Activated CD4-positive, alpha-beta T cell treated with anti-CD3 and anti-CD28 coated beads, Interleukin-2, amount 10 ng/mL, durations not matched to agents 24 days and 14 days (primary cell): ENCODE data around the gene NFASC. TPM values are rescaled to one million over a fixed set of nuclear protein-coding genes. Genes with fewer than 3 reads are reported as not detected.

Experiments used
- DNase-seq: peaks from one replicate; pipeline ENCODE4 v3.0.0; 2022
- H3K27ac Mint-ChIP-seq: one replicate; pipeline ENCODE4 v1.8.0; 2022; ENCODE audit warnings: mild to moderate bottlenecking, mixed read lengths
- H3K27me3 Mint-ChIP-seq: one replicate; pipeline ENCODE4 v1.8.0; 2022; ENCODE audit warnings: mixed read lengths
- H3K36me3 Mint-ChIP-seq: one replicate; pipeline ENCODE4 v1.8.0; 2022; ENCODE audit warnings: low read depth, mild to moderate bottlenecking, mixed read lengths
- H3K4me1 Mint-ChIP-seq: one replicate; pipeline ENCODE4 v1.8.0; 2021; ENCODE audit warnings: mixed read lengths
- H3K4me3 Mint-ChIP-seq: one replicate; pipeline ENCODE4 v1.8.0; 2022; ENCODE audit warnings: mild to moderate bottlenecking, moderate library complexity, mixed read lengths
- H3K9me3 Mint-ChIP-seq: one replicate; pipeline ENCODE4 v1.8.0; 2021; ENCODE audit warnings: mixed read lengths
- intact Hi-C: fragments of 100-400 bp; cut with micrococcal nuclease; formaldehyde crosslinking; loops from one replicate; pipeline ENCODE4 v1.15.1; 2023
- total RNA-seq: library from RNA; stranded (reverse); gene quantifications from 2 replicates; pipeline ENCODE4 v1.2.3, GENCODE V29; 2022

The NFASC gene
- total RNA-seq, 1 donor from 2014 or later: 0.21 TPM

DNA sequence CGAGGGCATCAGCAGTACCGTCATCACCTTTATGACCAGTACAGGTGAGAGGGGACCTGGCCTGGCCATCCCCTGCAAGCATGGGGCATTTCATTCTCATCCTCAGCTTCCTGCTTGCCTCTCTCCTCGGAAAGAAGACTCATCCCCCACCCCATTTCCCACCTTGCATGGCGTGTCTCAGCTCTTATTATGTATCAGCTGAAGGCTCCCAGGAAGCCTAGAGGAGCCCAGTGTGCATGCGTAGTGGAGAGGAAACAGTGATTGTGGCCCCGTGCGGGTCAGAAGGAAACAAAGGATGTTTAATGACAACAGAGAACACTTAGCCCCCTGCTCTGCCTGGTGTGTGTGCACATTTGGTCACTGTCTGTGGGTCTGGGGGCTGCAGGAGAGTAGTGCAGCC is 132.0 kb downstream of the NFASC start:
- H3K36me3 Mint-ChIP-seq: no peaks in the 10 kb centered on the region
- no peak overlapping the region for H3K4me3 Mint-ChIP-seq
- H3K4me1 Mint-ChIP-seq: no peaks in the 10 kb centered on the region
- no peak for DNase-seq
- no peak overlapping the region for H3K27ac Mint-ChIP-seq
- intact Hi-C loops: no loop called here
- H3K9me3 Mint-ChIP-seq: no peaks in the 10 kb centered on the region
- H3K27me3 Mint-ChIP-seq: peaks cover 2% of the 10 kb centered on the region

DNA sequence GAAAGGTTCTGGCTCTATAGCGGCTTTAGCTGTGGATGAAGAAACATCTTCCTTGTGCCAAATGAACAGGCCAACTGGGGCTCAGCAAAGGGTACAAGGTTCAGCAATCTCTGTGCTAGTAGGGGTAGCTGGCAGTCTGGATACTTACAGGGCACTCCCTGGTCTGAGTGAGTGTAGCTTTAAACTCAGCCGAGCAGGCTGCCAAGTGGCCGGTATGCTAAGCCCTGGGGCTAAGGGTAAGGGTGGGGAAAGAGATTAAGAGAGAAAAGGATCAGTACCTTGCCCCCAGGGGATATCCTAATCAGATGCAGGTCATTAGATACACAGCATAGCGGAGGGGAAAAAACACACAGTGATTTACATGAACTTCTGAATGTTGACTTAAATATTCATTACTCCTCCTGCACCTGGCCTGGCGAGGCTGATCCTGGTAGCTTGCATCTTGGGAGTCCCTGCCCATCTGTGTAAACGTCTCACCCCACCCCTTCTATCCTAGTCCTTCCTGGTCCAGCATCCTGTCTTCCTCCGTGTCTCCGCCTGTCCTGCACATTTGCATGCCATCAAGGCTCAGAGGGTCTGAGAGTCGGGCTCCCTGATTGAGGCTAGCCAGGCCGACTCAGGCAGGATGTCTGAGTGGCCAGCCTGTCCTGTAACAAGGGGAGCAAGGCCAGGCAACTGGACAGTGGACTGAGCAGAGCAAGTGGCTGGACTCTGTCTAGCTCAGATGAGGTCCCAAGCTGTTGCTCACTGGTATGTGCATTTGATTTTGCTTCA is 132.9 kb downstream of the NFASC start:
- intact Hi-C loops: no loop called here
- no peak overlapping the region for H3K4me3 Mint-ChIP-seq
- no peaks in the 10 kb centered on the region for H3K9me3 Mint-ChIP-seq
- peaks cover 2% of the 10 kb centered on the region for H3K27me3 Mint-ChIP-seq
- DNase-seq: no peak
- H3K27ac Mint-ChIP-seq: no peak overlapping the region
- H3K4me1 Mint-ChIP-seq: no peaks in the 10 kb centered on the region
- no peaks in the 10 kb centered on the region for H3K36me3 Mint-ChIP-seq

DNA sequence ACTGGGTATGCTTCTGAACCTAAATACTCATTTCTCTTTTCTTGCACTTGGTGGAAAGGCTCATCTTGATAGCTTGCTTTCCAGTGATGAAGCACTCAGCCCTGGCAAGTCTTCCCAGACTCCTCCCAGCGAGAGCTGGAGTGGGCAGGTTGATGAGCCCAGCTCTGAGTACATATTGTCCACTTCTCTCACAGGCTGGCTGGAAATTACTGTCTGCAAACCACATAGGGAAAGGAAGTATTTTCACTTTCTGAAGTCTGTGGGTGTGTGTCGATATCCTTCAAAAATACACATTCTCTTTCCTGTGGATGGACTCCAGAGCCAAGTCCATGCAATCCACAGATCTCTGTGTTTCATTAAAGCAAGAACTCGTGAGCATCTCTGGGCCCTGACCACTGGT is 133.7 kb downstream of the NFASC start:
- intact Hi-C loops: no loop called here
- H3K9me3 Mint-ChIP-seq: no peaks in the 10 kb centered on the region
- H3K4me1 Mint-ChIP-seq: no peaks in the 10 kb centered on the region
- no peak overlapping the region for H3K4me3 Mint-ChIP-seq
- H3K36me3 Mint-ChIP-seq: no peaks in the 10 kb centered on the region
- H3K27ac Mint-ChIP-seq: no peak overlapping the region
- no peak for DNase-seq
- H3K27me3 Mint-ChIP-seq: no peaks in the 10 kb centered on the region

DNA sequence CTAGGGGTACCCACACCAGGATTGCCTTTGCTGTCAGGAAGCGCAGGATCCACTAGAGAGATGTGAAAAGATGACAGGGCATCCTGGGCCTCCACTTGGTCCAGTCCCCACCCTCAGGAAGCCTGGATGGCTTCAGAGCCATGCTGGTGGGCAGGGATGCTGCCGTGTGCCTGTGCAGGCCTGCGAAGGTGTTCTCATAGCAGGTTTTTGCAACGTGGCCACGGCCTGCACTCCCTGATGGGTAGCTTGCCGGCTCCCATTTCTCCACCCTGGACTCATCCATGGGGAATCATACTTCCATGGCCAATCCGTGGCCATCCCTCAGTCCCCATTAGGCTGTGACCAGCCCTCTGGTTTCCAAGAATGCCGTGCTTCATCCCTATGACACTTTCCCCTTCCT is 138.2 kb downstream of the NFASC start:
- Mint-ChIP-seq H3K27ac (no peak overlapping the region), H3K27me3 (peaks cover 2% of the 10 kb centered on the region)
- intact Hi-C loops: no loop called here

DNA sequence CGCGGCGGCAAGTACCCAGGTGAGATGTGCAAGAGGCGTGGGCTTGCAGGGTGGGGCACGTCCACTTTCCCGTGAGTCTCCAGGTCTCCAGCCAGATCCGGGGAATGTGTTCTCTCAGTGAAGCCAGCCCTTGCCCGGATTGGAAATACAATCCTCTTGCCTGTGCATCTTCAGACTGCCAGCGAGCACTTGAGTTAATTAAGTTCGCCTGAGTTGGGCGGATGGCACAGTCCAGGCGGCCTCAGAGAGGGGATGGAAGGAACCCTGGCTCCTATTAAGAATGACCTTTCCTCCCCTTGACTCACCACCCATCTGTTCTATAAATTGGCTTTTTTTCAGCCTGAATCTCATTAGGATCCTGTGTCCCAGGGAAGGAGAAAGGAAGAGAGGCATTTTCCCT is 139.0 kb downstream of the NFASC start:
- Mint-ChIP-seq H3K36me3 (no peaks in the 10 kb centered on the region), H3K27ac (no peak overlapping the region), H3K27me3 (peaks cover 2% of the 10 kb centered on the region), H3K4me3 (no peak overlapping the region), H3K4me1 (no peaks in the 10 kb centered on the region), H3K9me3 (no peaks in the 10 kb centered on the region)
- no peak for DNase-seq
- intact Hi-C loops: no loop called here

More for the DNA sequence above, 138.2 kb downstream of the NFASC start:
- H3K4me1 Mint-ChIP-seq: no peaks in the 10 kb centered on the region
- H3K36me3 Mint-ChIP-seq: no peaks in the 10 kb centered on the region
- H3K9me3 Mint-ChIP-seq: no peaks in the 10 kb centered on the region
- DNase-seq: no peak
- no peak overlapping the region for H3K4me3 Mint-ChIP-seq

DNA sequence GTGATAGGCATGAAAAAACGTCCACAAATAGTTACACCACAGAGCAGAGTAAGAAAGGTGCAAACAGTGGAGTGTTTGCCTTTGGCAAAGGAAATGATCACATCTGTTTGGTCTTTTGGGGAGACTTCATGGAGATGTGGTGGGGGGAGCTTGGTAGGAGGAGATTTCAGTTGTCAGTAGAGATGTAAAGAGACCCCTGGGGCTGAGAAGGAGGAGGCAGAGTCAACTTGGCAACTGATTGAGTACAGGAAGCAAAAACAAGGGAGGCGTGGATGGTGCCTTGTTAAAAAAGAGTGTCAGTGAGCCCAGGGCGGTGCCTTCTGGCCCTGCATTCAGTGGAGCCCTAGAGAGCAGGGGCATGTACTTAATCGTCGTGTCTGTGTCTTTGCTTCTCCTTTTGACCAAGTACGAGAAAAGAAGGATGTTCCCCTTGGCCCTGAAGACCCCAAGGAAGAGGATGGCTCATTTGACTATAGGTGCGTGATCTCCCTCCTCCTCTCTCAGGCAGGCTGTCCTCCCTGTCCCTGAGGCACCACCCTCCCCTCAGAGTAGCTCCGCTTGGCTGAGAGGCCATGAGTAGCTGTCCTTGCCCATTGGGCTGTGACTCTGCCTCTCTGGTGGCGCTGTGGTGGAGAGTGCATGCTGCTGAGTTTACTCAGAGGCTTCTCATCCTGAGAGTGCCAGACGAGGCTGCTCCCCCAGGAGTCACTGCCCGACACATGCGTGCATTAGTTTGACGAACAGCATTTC is 141.9 kb downstream of the NFASC start:
- no peak for DNase-seq
- intact Hi-C loops: no loop called here
- Mint-ChIP-seq H3K27me3 (peaks cover 4% of the 10 kb centered on the region), H3K27ac (no peak overlapping the region), H3K4me1 (no peaks in the 10 kb centered on the region), H3K9me3 (no peaks in the 10 kb centered on the region), H3K36me3 (no peaks in the 10 kb centered on the region), H3K4me3 (no peak overlapping the region)

DNA sequence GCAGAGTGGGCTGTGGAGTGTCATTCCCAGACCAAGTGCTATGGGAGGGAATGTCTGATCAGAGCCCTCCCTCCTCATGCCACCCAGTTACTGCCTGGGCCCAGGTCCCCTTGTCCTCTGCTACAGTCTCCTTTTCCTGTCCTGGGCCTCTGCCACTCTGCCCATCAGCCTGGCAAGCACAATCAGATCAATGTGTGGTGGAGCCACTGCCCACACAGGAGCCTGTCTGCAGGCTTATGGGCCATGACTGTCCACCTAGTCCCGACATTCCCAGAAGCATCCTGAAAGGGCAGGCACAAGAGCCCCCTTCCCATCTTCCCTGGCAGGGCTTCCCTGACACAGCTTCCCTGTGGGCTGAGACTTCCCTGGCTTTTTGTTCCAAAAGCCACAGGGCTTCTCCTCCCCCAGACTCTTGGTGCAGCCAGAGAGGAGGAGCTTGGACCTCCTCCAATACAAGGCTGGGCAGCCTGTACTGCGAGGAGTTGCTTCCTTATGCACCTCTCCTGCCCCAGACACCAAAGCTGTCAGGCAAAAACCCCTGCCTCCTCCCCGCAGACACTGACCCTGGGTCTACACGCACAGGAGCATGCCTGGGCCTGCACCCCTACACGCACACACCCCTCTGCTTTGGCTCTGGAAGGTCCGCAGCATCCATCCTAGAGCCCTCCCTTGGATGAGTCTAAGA is 143.2 kb downstream of the NFASC start:
- H3K4me3 Mint-ChIP-seq: no peak overlapping the region
- H3K27ac Mint-ChIP-seq: no peak overlapping the region
- no peaks in the 10 kb centered on the region for H3K36me3 Mint-ChIP-seq
- DNase-seq: no peak
- no peaks in the 10 kb centered on the region for H3K4me1 Mint-ChIP-seq
- peaks cover 4% of the 10 kb centered on the region for H3K27me3 Mint-ChIP-seq
- H3K9me3 Mint-ChIP-seq: no peaks in the 10 kb centered on the region
- intact Hi-C loops: no loop called here

DNA sequence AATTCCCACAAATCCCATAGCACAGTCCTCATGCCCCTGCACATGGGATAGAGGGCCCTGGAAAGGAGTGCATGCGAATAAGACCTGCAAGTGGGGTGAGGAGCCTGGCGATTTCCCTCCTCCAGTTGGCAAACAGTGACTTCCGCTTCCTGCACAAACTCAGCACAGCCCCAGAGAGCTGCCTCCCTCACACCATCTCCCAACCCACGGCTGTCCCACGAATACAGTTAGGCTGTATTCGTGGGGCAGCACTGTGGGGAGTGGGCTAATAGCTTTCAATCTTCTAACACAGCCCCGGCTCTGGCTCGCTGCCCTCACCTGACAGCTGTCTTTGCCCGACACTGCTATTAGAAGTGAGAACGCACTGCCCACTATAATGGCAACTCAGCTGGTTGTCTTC is 144.1 kb downstream of the NFASC start:
- intact Hi-C loops: no loop called here
- Mint-ChIP-seq H3K27me3 (peaks cover 4% of the 10 kb centered on the region), H3K9me3 (no peaks in the 10 kb centered on the region), H3K4me1 (no peaks in the 10 kb centered on the region), H3K36me3 (no peaks in the 10 kb centered on the region), H3K4me3 (no peak overlapping the region), H3K27ac (no peak overlapping the region)
- no peak for DNase-seq

DNA sequence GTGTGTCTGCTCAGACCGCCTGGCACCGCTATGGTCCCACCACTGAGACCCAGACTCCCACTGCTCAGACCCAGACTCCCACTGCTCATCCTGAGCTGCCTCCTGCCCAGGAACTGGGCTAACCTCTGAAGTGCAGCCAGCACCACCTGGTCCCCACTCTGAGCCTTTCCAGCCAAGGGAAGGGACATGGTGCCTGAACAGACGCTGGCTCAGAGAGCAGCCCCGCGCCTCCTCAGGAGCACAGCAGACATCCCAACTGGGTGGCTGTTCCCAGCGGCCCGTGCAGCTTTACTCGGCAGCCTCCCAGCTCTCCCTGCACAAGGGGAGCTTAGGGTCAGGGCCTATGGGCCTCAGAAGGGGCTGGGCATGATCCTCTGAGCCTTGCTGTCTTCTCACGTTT is 144.6 kb downstream of the NFASC start:
- no peak for DNase-seq
- Mint-ChIP-seq H3K4me3 (no peak overlapping the region), H3K27ac (no peak overlapping the region), H3K36me3 (no peaks in the 10 kb centered on the region), H3K4me1 (no peaks in the 10 kb centered on the region), H3K9me3 (no peaks in the 10 kb centered on the region), H3K27me3 (peaks cover 4% of the 10 kb centered on the region)
- intact Hi-C loops: no loop called here

DNA sequence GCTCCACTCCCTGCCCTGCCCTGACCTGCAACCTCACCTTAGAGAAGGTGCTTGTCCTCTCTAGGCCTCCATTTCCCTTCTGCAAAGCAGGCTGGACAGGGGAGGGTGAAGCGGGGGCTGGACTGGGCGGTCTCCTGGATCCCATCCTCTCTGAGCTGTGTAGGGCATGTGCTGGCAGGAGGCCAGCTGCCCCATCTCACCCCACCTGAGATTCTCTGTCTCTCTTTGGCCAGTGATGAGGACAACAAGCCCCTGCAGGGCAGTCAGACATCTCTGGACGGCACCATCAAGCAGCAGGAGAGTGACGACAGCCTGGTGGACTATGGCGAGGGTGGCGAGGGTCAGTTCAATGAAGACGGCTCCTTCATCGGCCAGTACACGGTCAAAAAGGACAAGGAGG is 145.4 kb downstream of the NFASC start:
- no peaks in the 10 kb centered on the region for H3K4me1 Mint-ChIP-seq
- no peak overlapping the region for H3K4me3 Mint-ChIP-seq

DNA sequence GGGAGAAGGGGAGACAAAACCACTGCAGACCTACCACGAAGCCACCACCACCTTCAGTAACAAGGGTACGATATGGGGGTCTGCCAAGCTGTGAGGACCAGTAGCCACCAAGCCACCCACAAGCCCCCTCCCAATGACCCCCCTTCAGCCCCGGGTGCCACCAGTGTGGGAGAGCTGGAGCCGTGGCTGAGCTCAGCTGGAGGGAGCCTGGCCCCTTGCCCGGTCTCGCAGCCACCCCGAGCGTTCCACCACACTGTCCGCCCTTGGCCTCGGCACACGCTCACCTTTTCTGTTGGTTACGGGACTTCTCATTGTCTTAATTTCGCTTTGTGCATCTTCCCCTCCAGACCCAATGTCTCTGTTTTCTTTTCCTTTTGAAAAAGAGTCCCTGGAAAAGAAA is 145.9 kb downstream of the NFASC start:
- Mint-ChIP-seq H3K27ac (no peak overlapping the region), H3K27me3 (peaks cover 4% of the 10 kb centered on the region), H3K36me3 (no peaks in the 10 kb centered on the region), H3K4me3 (no peak overlapping the region), H3K9me3 (no peaks in the 10 kb centered on the region), H3K4me1 (no peaks in the 10 kb centered on the region)
- intact Hi-C loops: no loop called here
- no peak for DNase-seq

More for the DNA sequence above, 145.4 kb downstream of the NFASC start:
- intact Hi-C loops: no loop called here
- Mint-ChIP-seq H3K27ac (no peak overlapping the region), H3K9me3 (no peaks in the 10 kb centered on the region), H3K27me3 (peaks cover 4% of the 10 kb centered on the region), H3K36me3 (no peaks in the 10 kb centered on the region)
- no peak for DNase-seq

DNA sequence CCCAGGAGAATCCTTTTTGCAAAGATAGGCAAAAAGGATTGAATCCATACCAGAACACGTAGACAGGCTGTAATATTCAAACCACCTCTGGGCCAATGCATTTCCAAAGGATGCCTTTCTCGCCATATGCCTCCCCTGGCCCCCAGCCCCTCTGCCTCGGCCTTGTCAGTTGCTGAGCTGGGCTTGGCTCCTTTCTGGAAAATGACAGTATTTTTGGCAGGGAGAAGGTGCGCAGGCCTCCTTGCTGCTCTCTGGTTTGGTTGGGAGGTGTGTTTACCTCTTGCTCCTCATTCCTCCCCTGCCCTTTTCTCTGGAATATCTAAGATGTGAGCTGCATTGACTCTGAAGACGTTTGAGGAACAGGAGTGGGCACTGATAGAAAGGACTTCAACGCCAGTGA is 146.3 kb downstream of the NFASC start:
- H3K27me3 Mint-ChIP-seq: peaks cover 4% of the 10 kb centered on the region
- DNase-seq: no peak
- intact Hi-C loops: no loop called here
- no peak overlapping the region for H3K4me3 Mint-ChIP-seq
- no peaks in the 10 kb centered on the region for H3K9me3 Mint-ChIP-seq
- no peaks in the 10 kb centered on the region for H3K36me3 Mint-ChIP-seq
- H3K4me1 Mint-ChIP-seq: no peaks in the 10 kb centered on the region
- H3K27ac Mint-ChIP-seq: no peak overlapping the region

DNA sequence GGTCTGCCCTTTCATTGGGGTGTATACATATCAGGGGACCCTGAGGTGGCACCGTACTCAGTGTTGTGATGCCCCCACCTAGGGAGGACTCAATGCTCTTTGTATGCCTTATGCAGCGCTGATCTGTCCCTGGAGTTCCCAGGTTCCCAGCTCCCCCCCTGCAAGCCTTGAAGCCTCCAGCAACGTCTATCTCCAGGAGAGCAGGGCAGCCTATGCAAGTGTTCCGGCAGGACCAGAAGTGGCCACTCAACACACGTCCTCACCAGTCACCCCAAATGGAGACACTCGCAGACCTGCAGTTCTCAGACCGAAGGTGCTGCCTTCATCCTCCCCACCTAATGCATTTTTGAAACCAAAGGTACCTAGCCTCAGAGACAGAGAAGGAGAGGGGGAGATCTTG is 147.1 kb downstream of the NFASC start:
- Mint-ChIP-seq H3K4me1 (no peaks in the 10 kb centered on the region), H3K36me3 (no peaks in the 10 kb centered on the region), H3K4me3 (no peak overlapping the region), H3K27me3 (peaks cover 4% of the 10 kb centered on the region), H3K9me3 (no peaks in the 10 kb centered on the region), H3K27ac (no peak overlapping the region)
- DNase-seq: no peak
- intact Hi-C loops: no loop called here

DNA sequence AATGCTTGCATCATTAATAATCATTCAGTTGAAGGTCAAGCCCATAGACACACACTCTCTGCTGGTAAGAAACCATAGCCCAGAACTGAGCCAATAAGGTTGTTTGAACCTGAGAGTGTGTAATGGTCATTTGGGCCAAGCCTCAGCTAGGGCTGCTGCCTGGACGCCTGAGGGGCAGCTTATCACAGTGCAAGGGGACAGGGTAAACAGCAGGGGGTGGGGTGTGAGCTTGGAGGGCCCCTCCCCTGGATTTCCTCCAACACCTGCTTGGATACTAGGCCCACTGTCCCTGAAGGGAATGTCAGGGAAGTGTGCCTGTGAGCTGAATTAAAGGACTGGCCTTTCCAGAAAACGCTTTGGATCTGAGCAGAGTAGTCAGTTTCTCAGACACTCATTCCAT is 147.7 kb downstream of the NFASC start:
- Mint-ChIP-seq H3K4me3 (no peak overlapping the region), H3K9me3 (no peaks in the 10 kb centered on the region), H3K4me1 (no peaks in the 10 kb centered on the region), H3K27ac (no peak overlapping the region), H3K27me3 (peaks cover 2% of the 10 kb centered on the region), H3K36me3 (no peaks in the 10 kb centered on the region)
- no peak for DNase-seq
- intact Hi-C loops: no loop called here
